ENCODE data around the gene CST4.

- TF ChIP-seq POLR2AphosphoS5 (IDR thresholded peaks at IDR 0.05) (no peak), CTCF (IDR thresholded peaks at IDR 0.05) (no peak), POLR2A (IDR thresholded peaks at IDR 0.05) (no peak), EP300 (IDR thresholded peaks at IDR 0.05) (no peak)
Measured at GRCh38 chr20:23690581-23690980, 1.7 kb upstream of the CST4 start.

Data from upper lobe of left lung (tissue), 4 donors.